HG03354 (cell line): ENCODE data around the gene SMAD5.

ENCODE experiments used
- ATAC-seq: cut with Tn5 transposase; IDR thresholded peaks from one replicate; pipeline ENCODE4 v1.9.1; 2021; ENCODE audit warnings: mild to moderate bottlenecking; ENCODE audit not compliant: unreplicated experiment, poor library complexity, severe bottlenecking

SMAD5 gene

GRCh38 chr5:136192526-136193321, 60.1 kb downstream of the SMAD5 start, which contains the start of gene SMIM32:
Gene SMIM32, minus strand, starts transcription at chr5:136193162. Its CDS starts 638 bp downstream, at chr5:136192524.
- ATAC-seq: no peak

- ATAC-seq: no peak
Measured at GRCh38 chr5:136193322-136193935, 60.8 kb downstream of the SMAD5 start.

- ATAC-seq: no peak
Measured at GRCh38 chr5:136194576-136194975, 61.9 kb downstream of the SMAD5 start.

GRCh38 chr5:136195971-136196820, 63.6 kb downstream of the SMAD5 start:
- no peak for ATAC-seq

- ATAC-seq: no peak
Measured at GRCh38 chr5:136197462-136198142, 65.0 kb downstream of the SMAD5 start.

GRCh38 chr5:136198453-136198852, 65.8 kb downstream of the SMAD5 start:
- ATAC-seq: no peak

- ATAC-seq: no peak
Measured at GRCh38 chr5:136199408-136199807, 66.8 kb downstream of the SMAD5 start.

- no peak for ATAC-seq
Measured at GRCh38 chr5:136200130-136200529, 67.5 kb downstream of the SMAD5 start.

GRCh38 chr5:136200761-136201160, 68.1 kb downstream of the SMAD5 start:
- no peak for ATAC-seq

- no peak for ATAC-seq
Measured at GRCh38 chr5:136201870-136202269, 69.2 kb downstream of the SMAD5 start.

- ATAC-seq: no peak
Measured at GRCh38 chr5:136202469-136203205, 70.0 kb downstream of the SMAD5 start.

- no peak for ATAC-seq
Measured at GRCh38 chr5:136203303-136203922, 70.8 kb downstream of the SMAD5 start.

- no peak for ATAC-seq
Measured at GRCh38 chr5:136205061-136205702, 72.5 kb downstream of the SMAD5 start.

- ATAC-seq: no peak
Measured at GRCh38 chr5:136205941-136206340, 73.3 kb downstream of the SMAD5 start.

GRCh38 chr5:136206361-136206760, 73.7 kb downstream of the SMAD5 start:
- no peak for ATAC-seq

- no peak for ATAC-seq
Measured at GRCh38 chr5:136207631-136208030, 75.0 kb downstream of the SMAD5 start.

GRCh38 chr5:136208916-136209315, 76.3 kb downstream of the SMAD5 start:
- no peak for ATAC-seq

GRCh38 chr5:136209346-136209910, 76.8 kb downstream of the SMAD5 start:
- ATAC-seq: no peak
